ENCODE data around the gene TRIM58. TPM values are rescaled to one million over a fixed set of nuclear protein-coding genes. Genes with fewer than 3 reads are reported as not detected.

The TRIM58 gene
- total RNA-seq, 2 donors from 2014 or later: 2.6 to 8.6 TPM

GRCh38 chr1:247884797-247885413, 27.9 kb downstream of the TRIM58 start:
- Histone ChIP-seq H3K27ac (no peak overlapping the region), H3K36me3 (no peaks in the 10 kb centered on the region), H3K9me3 (no peaks in the 10 kb centered on the region), H3K27me3 (no peaks in the 10 kb centered on the region), H3K4me1 (no peaks in the 10 kb centered on the region), H3K4me3 (no peak overlapping the region)
- no peak for DNase-seq (ENCODE audit: low spot score)
- TF ChIP-seq, protein P1, sequence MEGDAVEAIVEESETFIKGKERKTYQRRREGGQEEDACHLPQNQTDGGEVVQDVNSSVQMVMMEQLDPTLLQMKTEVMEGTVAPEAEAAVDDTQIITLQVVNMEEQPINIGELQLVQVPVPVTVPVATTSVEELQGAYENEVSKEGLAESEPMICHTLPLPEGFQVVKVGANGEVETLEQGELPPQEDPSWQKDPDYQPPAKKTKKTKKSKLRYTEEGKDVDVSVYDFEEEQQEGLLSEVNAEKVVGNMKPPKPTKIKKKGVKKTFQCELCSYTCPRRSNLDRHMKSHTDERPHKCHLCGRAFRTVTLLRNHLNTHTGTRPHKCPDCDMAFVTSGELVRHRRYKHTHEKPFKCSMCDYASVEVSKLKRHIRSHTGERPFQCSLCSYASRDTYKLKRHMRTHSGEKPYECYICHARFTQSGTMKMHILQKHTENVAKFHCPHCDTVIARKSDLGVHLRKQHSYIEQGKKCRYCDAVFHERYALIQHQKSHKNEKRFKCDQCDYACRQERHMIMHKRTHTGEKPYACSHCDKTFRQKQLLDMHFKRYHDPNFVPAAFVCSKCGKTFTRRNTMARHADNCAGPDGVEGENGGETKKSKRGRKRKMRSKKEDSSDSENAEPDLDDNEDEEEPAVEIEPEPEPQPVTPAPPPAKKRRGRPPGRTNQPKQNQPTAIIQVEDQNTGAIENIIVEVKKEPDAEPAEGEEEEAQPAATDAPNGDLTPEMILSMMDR (IDR thresholded peaks at IDR 0.05): no peak

DNA sequence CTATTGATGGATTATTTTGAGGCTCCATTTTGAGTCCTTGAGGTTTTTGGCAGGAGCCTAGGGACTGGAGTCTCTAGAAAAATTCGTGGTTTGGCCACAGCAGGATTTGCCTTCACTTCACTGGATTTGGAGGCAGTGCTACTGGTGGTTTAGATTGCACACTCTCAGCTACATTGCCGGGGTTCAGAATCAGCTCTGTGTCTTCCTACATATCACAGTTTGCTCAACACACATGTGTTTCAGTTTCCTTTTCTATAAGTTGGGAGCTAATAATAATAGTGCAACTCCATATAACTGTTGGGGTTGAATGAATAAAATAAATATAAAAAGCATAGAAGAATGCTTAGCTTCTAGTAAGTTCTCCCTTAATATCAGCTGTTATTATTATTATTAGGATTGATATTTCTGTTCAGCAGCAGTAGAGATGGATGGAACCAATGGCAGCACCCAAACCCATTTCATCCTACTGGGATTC, 38.2 kb downstream of the TRIM58 start, which contains the start of gene OR2W3:
OR2W3 (plus strand) TSS at position 425 of the 475 bp plus-strand sequence; CDS start at position 425, 0 bp downstream.
- Histone ChIP-seq H3K27ac (no peak within 1 kb of the TSS), H3K4me3 (no peak within 1 kb of the TSS), H3K36me3 (no peaks in the 10 kb centered on the region), H3K27me3 (no peaks in the 10 kb centered on the region), H3K9me3 (peaks cover 0 to 5% of the 10 kb centered on the region in 2 donors), H3K4me1 (no peaks in the 10 kb centered on the region)
- DNase-seq (ENCODE audit: low spot score): no peak
- TF ChIP-seq, protein P1 (IDR thresholded peaks at IDR 0.05): no peak

DNA sequence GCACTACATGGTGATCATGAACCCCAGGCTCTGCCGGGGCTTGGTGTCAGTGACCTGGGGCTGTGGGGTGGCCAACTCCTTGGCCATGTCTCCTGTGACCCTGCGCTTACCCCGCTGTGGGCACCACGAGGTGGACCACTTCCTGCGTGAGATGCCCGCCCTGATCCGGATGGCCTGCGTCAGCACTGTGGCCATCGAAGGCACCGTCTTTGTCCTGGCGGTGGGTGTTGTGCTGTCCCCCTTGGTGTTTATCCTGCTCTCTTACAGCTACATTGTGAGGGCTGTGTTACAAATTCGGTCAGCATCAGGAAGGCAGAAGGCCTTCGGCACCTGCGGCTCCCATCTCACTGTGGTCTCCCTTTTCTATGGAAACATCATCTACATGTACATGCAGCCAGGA, 39.0 kb downstream of the TRIM58 start:
- no peak for DNase-seq (ENCODE audit: low spot score)
- Histone ChIP-seq H3K9me3 (peaks cover 0 to 5% of the 10 kb centered on the region in 2 donors), H3K4me3 (no peak overlapping the region), H3K36me3 (no peaks in the 10 kb centered on the region), H3K4me1 (no peaks in the 10 kb centered on the region), H3K27ac (no peak overlapping the region), H3K27me3 (no peaks in the 10 kb centered on the region)
- TF ChIP-seq, protein P1 (IDR thresholded peaks at IDR 0.05): no peak

DNA sequence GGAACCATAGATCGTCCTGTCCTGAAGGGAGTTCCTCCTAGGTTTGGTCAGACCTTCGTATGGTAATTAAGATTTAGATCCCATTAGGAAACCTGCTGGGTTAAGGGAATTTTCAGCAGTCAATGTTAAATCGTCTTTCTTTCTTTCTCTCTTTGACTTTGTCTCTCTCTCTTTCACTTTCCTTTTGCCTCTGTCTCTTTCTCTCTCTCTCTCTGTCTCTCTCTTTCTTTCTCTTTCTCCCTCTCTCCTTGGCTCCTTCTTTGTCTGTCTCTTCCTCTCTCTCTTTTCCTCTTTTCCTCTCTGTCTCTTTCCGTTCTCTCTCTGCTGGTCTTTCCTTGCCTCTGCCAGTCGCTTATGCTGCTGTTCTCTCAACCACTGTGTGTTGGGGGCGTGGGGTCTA, 47.1 kb downstream of the TRIM58 start:
- Histone ChIP-seq H3K27me3 (no peaks in the 10 kb centered on the region), H3K36me3 (no peaks in the 10 kb centered on the region), H3K9me3 (no peaks in the 10 kb centered on the region), H3K27ac (no peak overlapping the region), H3K4me3 (no peak overlapping the region), H3K4me1 (no peaks in the 10 kb centered on the region)
- no peak for DNase-seq (ENCODE audit: low spot score)
- TF ChIP-seq, protein P1 (IDR thresholded peaks at IDR 0.05): no peak

DNA sequence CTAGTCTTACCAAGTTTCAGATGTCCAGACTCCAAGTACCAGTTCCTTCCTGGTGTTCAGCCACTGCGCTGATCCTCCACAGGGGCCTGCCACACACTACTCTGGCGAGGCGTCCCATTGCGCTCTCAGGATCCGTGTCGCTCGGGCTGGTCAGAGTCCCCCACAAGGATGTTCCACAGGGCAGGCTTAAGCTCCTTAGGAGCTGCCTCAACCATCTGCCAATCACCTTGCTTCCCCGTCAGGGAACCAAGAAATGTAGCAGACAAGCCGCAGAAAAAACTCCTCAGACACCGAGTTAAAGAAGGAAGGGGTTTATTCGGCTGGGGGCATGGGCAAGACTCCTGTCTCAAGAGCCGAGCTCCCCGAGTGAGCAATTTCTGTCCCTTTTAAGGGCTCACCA, 48.2 kb downstream of the TRIM58 start:
- Histone ChIP-seq H3K4me1 (no peaks in the 10 kb centered on the region), H3K36me3 (no peaks in the 10 kb centered on the region), H3K27ac (no peak overlapping the region), H3K27me3 (no peaks in the 10 kb centered on the region), H3K9me3 (no peaks in the 10 kb centered on the region), H3K4me3 (no peak overlapping the region)
- TF ChIP-seq, protein P1 (IDR thresholded peaks at IDR 0.05): no peak
- no peak for DNase-seq (ENCODE audit: low spot score)

Data from right atrium auricular region (tissue), 2 donors.